Activated CD8-positive, alpha-beta T cell treated with anti-CD3 and anti-CD28 coated beads for 36 hours (primary cell): ENCODE measurements around the gene QPRT. TPM values are rescaled to one million over a fixed set of nuclear protein-coding genes. Genes with fewer than 3 reads are reported as not detected.
A peak's percentile ranks its signal among the peaks of the same experiment; 100 is the strongest.
"Not testable (repeated sequence)": the region's sequence is repeated elsewhere in the genome, so short reads cannot be mapped to it uniquely, and the experiment has no call there.

Source experiments
- ATAC-seq: fragments of 200-7000 bp; cut with Tn5 transposase; one replicate; pipeline ENCODE4 v1.10.0; 2021; ENCODE audit warnings: mild to moderate bottlenecking, moderate library complexity
- CTCF ChIA-PET: fragments of 350-600 bp; sonication (Branson Sonifier 250); formaldehyde crosslinking; loops from one replicate; lab custom pipeline; 2021; ENCODE audit warnings: antibody characterized with exemption; lab: Charles Lee
- POLR2A ChIA-PET: fragments of 350-600 bp; sonication (Branson Sonifier 250); formaldehyde crosslinking; loops from one replicate; lab custom pipeline; 2021; ENCODE audit warnings: antibody characterized with exemption; lab: Charles Lee
- DNase-seq: peaks from one replicate; pipeline ENCODE4 v3.0.0-alpha.2; 2020
- H3K27ac Mint-ChIP-seq: one replicate; pipeline ENCODE4 v1.8.0; 2021; ENCODE audit warnings: mild to moderate bottlenecking, mixed read lengths
- H3K27me3 Mint-ChIP-seq: one replicate; pipeline ENCODE4 v1.8.0; 2021; ENCODE audit warnings: mixed read lengths
- H3K36me3 Mint-ChIP-seq: one replicate; pipeline ENCODE4 v1.8.0; 2021; ENCODE audit warnings: low read depth, mixed read lengths
- H3K4me1 Mint-ChIP-seq: one replicate; pipeline ENCODE4 v1.8.0; 2021; ENCODE audit warnings: low read depth, mixed read lengths
- H3K4me3 Mint-ChIP-seq: one replicate; pipeline ENCODE4 v1.8.0; 2021; ENCODE audit warnings: mild to moderate bottlenecking, moderate library complexity, mixed read lengths
- H3K9me3 Mint-ChIP-seq: one replicate; pipeline ENCODE4 v1.8.0; 2021; ENCODE audit warnings: mixed read lengths
- intact Hi-C: fragments of 100-400 bp; cut with micrococcal nuclease; formaldehyde crosslinking; loops from one replicate; pipeline ENCODE4 v1.10.0; 2022
- total RNA-seq, 2 experiments: library from RNA; stranded (reverse); gene quantifications; one replicate each; pipeline ENCODE4 v1.2.3, GENCODE V29; 2021
- TF ChIP-seq, protein P1 (sequence below): fragments of 200-600 bp; IDR thresholded peaks from one replicate; pipeline ENCODE4 v1.8.0; 2022; ENCODE audit warnings: antibody characterized with exemption, mild to moderate bottlenecking

The QPRT gene
- total RNA-seq, 2 experiments from 2014 or later, result 9.3 to 11.7 TPM

DNA sequence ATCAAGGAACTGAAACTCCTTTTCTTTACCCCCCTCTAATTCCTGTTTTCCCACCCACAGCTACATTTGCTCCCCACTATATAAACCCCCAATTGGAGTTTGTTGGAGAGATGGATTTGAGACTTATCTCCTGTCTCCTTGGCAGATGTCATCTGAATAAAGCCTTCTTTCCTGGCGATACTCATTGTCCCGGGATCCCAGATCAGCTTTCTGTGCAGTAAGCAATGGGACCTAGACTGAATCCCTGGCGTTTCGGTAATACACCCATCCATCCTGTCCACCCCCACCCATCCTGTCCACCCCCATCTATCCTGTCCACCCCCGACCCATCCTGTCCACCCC is 22.2 kb downstream of the QPRT start:
- CTCF ChIA-PET, result interaction anchor here (0.7 to 5.5 kb wide), 44 partner anchors 9 to 355 kb away, joined by 3 to 51 read pairs (median 6); partner anchors contain the start of genes KIF22, MVP, PAGR1 and TAOK2
- Mint-ChIP-seq H3K27ac (no peak overlapping the region), H3K4me1 (peaks cover 29% of the 10 kb centered on the region), H3K36me3 (no peaks in the 10 kb centered on the region), H3K27me3 (no peaks in the 10 kb centered on the region), H3K4me3 (no peak overlapping the region), H3K9me3 (no peaks in the 10 kb centered on the region)
- no peak for ATAC-seq
- DNase-seq, result no peak
- POLR2A ChIA-PET, result interaction anchor here (0.6 to 3.9 kb wide), 6 partner anchors 10 to 119 kb away, joined by 3 to 23 read pairs (median 10); partner anchors contain the start of genes KIF22, MAZ and MVP
- intact Hi-C loops, result loop anchor here (10.0 kb wide), 3 partner anchors 84 to 324 kb away; partner anchors contain the start of genes C16orf92, PAGR1 and PRRT2
- TF ChIP-seq, protein P1, sequence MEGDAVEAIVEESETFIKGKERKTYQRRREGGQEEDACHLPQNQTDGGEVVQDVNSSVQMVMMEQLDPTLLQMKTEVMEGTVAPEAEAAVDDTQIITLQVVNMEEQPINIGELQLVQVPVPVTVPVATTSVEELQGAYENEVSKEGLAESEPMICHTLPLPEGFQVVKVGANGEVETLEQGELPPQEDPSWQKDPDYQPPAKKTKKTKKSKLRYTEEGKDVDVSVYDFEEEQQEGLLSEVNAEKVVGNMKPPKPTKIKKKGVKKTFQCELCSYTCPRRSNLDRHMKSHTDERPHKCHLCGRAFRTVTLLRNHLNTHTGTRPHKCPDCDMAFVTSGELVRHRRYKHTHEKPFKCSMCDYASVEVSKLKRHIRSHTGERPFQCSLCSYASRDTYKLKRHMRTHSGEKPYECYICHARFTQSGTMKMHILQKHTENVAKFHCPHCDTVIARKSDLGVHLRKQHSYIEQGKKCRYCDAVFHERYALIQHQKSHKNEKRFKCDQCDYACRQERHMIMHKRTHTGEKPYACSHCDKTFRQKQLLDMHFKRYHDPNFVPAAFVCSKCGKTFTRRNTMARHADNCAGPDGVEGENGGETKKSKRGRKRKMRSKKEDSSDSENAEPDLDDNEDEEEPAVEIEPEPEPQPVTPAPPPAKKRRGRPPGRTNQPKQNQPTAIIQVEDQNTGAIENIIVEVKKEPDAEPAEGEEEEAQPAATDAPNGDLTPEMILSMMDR, result no peak

DNA sequence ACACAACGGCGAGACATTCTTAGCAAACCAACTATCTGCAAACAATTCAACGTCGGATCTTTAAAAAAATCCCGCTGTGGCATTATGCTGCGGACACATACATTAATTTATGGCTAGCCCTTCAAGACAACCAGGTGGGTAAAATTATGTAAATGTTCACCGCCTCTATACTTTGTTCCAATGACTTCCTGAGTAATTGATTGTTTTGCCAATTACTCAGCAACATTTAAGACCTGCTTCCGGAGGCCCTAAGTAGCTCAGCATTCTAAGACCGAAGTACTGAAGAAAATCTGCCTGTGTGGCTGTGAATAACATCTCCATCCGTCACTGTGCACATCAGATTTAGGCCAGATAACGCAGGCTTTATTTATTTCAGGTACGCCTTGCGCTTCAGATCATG is 23.3 kb downstream of the QPRT start:
- TF ChIP-seq, protein P1, result no peak
- DNase-seq (peak; percentile 39), ATAC-seq (peak; percentile 47)
- peak overlapping the region; percentile 88 for H3K27ac Mint-ChIP-seq
- H3K27me3 Mint-ChIP-seq, result no peaks in the 10 kb centered on the region
- H3K4me3 Mint-ChIP-seq, result peak overlapping the region; percentile 61
- H3K4me1 Mint-ChIP-seq, result peaks cover 29% of the 10 kb centered on the region
- H3K9me3 Mint-ChIP-seq, result no peaks in the 10 kb centered on the region
- intact Hi-C loops, result loop anchor here (10.0 kb wide), 3 partner anchors 83 to 323 kb away; partner anchors contain the start of genes C16orf92, PAGR1 and PRRT2
- ChIA-PET CTCF (interaction anchor here (0.8 to 5.5 kb wide), 17 partner anchors 10 to 350 kb away, joined by 3 to 51 read pairs (median 16); partner anchors contain the start of genes KIF22, MVP, PAGR1 and TAOK2), POLR2A (interaction anchor here (0.6 to 3.9 kb wide), 8 partner anchors 13 to 364 kb away, joined by 3 to 23 read pairs (median 4); partner anchors contain the start of genes ALDOA and KIF22)
- no peaks in the 10 kb centered on the region for H3K36me3 Mint-ChIP-seq

DNA sequence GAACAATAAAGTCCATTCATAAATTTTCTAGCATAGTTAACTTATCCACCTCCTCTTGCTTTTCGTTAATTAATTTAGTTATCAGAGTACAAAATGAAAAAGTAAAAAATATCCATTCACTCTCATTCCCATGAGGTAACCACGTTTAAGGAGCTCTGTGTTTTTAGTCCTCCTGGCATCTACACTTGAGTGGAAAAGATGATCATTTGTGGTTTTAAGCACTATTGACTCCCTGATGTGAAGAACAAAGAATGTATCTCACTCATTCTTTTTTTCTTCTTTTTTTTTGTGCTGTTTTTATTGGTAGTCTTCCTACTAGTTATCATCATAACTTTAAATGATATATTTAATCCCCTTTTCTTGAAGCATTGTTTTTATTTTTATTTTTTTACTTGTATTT is 26.1 kb downstream of the QPRT start:
- Mint-ChIP-seq H3K4me3 (no peak overlapping the region), H3K27ac (no peak overlapping the region), H3K27me3 (no peaks in the 10 kb centered on the region), H3K9me3 (no peaks in the 10 kb centered on the region), H3K4me1 (peaks cover 34% of the 10 kb centered on the region), H3K36me3 (no peaks in the 10 kb centered on the region)
- ChIA-PET POLR2A (interaction anchor here (0.7 to 1.4 kb wide), 3 partner anchors 80 to 99 kb away, joined by 3 to 4 read pairs (median 3); partner anchors contain the start of gene KIF22), CTCF (interaction anchor here (0.9 to 1.6 kb wide), 7 partner anchors 8 to 144 kb away, joined by 3 to 6 read pairs (median 3); partner anchors contain the start of genes KIF22 and PAGR1)
- DNase-seq, result no peak
- intact Hi-C loops, result loop anchor here (10.0 kb wide), 3 partner anchors 80 to 320 kb away; partner anchors contain the start of genes C16orf92, PAGR1 and PRRT2
- no peak for ATAC-seq
- TF ChIP-seq, protein P1, result no peak

DNA sequence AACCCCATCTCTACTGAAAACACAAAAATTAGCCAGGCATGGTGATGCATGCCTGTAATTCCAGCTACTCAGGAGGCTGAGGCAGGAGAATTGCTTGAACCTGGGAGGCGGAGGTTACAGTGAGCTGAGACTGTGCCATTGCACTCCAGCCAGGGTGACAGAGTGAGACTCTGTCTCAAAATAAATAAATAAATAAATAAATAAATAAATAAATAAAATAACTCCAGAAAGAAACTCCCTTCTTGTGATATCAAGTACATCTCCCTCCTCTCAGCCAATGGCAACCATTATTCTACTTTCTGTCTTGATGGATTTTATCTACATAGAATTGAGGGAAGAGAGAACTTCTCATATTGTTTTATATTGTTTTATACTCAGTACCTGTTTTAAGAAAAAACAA is 28.2 kb downstream of the QPRT start:
- intact Hi-C loops, result loop anchor here (10.0 kb wide), 3 partner anchors 78 to 318 kb away; partner anchors contain the start of genes C16orf92, PAGR1 and PRRT2
- H3K27ac Mint-ChIP-seq, H3K9me3 Mint-ChIP-seq, ATAC-seq, H3K36me3 Mint-ChIP-seq, CTCF ChIA-PET, H3K4me3 Mint-ChIP-seq, H3K27me3 Mint-ChIP-seq, DNase-seq: not testable (repeated sequence)
- POLR2A ChIA-PET, result interaction anchor here (1.3 kb wide), 1 partner anchor 9 kb away, joined by 3 read pairs; no protein-coding TSS in a partner anchor
- peaks cover 26% of the 10 kb centered on the region for H3K4me1 Mint-ChIP-seq

DNA sequence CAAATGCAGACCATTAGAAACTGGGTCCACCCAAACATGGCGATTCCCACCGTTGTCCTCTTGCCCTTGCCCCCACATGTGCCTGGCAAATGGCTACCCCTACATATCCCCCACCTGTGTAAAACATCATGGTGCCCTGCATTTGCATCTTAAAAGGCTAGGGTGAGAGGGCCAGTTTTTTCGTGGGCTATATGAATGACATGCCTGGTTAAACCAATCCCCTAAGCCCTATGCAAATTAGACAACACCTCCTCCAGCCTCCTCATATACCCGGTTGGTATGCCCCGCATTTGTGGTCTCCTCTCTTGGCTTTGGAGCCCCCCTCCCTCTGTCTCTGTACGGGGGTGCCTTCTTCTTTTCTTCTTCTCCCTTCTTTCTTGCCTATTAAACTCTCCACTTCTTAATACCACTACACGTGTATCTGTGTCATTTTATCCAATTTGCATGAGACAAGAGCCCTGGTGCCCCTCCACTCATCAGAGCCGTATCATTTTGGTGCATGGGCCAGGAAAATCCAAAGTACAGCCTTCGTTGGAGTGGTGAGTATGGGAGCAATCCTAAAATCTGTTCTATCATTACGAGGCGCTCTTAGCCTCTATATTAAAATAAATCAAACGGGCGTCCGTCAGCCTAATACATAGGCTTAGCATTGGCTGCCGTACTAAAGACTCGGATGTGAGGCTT is 30.1 kb downstream of the QPRT start:
- no peak for ATAC-seq

DNA sequence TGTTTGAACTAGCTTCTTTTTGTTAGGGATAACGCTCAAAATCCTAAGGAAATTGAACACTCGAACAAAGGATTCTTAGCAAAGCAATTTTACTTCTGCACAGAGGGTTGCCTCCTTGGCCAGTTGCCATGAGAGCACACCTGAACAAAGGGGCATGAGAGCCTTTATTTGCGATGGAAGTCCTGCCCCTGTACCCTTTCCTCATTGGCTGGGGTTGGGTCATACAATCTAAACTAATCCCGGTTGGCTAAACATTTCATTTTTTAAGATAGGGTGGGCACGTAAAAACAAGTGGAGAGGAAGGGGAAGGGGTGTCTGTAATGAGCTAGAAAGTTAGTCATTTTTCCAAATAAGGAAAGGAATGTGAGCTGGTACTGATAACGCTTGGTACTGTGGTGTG is 30.7 kb downstream of the QPRT start:
- not testable (repeated sequence) for H3K27ac Mint-ChIP-seq, H3K36me3 Mint-ChIP-seq

More for the DNA sequence above, 30.1 kb downstream of the QPRT start:
- intact Hi-C loops, result loop anchor here (10.0 kb wide), 3 partner anchors 76 to 316 kb away; partner anchors contain the start of genes C16orf92, PAGR1 and PRRT2
- Mint-ChIP-seq H3K4me3 (no peak overlapping the region), H3K9me3 (no peaks in the 10 kb centered on the region), H3K27ac (no peak overlapping the region), H3K36me3 (no peaks in the 10 kb centered on the region), H3K4me1 (peaks cover 14% of the 10 kb centered on the region), H3K27me3 (no peaks in the 10 kb centered on the region)
- POLR2A ChIA-PET, result no interaction called here
- no peak for DNase-seq
- CTCF ChIA-PET, result interaction anchor here (0.9 to 1.9 kb wide), 2 partner anchors 9 to 20 kb away, joined by 3 to 19 read pairs; no protein-coding TSS in a partner anchor
- TF ChIP-seq, protein P1, result no peak

More for the DNA sequence above, 30.7 kb downstream of the QPRT start:
- H3K4me3 Mint-ChIP-seq, H3K9me3 Mint-ChIP-seq, ATAC-seq, DNase-seq, H3K27me3 Mint-ChIP-seq: not testable (repeated sequence)
- CTCF ChIA-PET, result interaction anchor here (0.9 to 1.9 kb wide), 3 partner anchors 10 to 56 kb away, joined by 3 to 19 read pairs (median 4); no protein-coding TSS in a partner anchor
- intact Hi-C loops, result loop anchor here (10.0 kb wide), 3 partner anchors 75 to 315 kb away; partner anchors contain the start of genes C16orf92, PAGR1 and PRRT2
- H3K4me1 Mint-ChIP-seq, result peaks cover 14% of the 10 kb centered on the region
- POLR2A ChIA-PET, result interaction anchor here (0.8 kb wide), 1 partner anchor 98 kb away, joined by 3 read pairs; no protein-coding TSS in a partner anchor
